ENCODE results near the gene IGFBP5. TPM values are rescaled to one million over a fixed set of nuclear protein-coding genes. Genes with fewer than 3 reads are reported as not detected.

IGFBP5 gene
- total RNA-seq, 1 donor from 2014 or later: 73.9 TPM

DNA sequence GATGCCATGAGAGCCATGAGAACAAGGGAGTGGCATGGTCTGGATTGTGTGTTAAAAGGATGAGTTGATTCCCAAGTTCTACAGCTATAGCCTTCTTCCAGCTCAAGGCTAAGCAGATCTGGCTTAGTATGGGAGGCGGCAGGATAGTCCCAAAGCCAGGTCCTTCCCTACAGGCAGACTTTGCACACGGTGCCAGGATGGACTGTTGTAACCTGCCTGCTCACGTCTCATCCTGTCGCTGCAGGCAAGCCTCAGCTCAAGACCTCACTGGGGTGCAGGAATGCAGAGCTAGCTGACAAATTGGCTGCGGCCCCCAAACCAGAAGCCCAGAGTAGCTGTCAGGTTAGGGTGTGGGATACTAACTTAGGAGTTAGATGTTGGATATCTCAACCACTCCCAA is 28.8 kb upstream of the IGFBP5 start:
- H3K9me3 Mint-ChIP-seq (ENCODE audit: low read depth): no peaks in the 10 kb centered on the region
- H3K27ac Mint-ChIP-seq: no peak overlapping the region
- H3K36me3 Mint-ChIP-seq (ENCODE audit: insufficient read depth): no peaks in the 10 kb centered on the region
- no peak overlapping the region for H3K4me3 Mint-ChIP-seq (ENCODE audit: low read depth)
- TF ChIP-seq, protein P1, sequence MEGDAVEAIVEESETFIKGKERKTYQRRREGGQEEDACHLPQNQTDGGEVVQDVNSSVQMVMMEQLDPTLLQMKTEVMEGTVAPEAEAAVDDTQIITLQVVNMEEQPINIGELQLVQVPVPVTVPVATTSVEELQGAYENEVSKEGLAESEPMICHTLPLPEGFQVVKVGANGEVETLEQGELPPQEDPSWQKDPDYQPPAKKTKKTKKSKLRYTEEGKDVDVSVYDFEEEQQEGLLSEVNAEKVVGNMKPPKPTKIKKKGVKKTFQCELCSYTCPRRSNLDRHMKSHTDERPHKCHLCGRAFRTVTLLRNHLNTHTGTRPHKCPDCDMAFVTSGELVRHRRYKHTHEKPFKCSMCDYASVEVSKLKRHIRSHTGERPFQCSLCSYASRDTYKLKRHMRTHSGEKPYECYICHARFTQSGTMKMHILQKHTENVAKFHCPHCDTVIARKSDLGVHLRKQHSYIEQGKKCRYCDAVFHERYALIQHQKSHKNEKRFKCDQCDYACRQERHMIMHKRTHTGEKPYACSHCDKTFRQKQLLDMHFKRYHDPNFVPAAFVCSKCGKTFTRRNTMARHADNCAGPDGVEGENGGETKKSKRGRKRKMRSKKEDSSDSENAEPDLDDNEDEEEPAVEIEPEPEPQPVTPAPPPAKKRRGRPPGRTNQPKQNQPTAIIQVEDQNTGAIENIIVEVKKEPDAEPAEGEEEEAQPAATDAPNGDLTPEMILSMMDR (IDR thresholded peaks at IDR 0.05; ENCODE audit: unreplicated experiment): no peak
- no peaks in the 10 kb centered on the region for H3K4me1 Mint-ChIP-seq (ENCODE audit: low read depth)
- H3K27me3 Mint-ChIP-seq: peaks cover 4% of the 10 kb centered on the region
- DNase-seq (ENCODE audit: low spot score, unreplicated experiment): no peak

DNA sequence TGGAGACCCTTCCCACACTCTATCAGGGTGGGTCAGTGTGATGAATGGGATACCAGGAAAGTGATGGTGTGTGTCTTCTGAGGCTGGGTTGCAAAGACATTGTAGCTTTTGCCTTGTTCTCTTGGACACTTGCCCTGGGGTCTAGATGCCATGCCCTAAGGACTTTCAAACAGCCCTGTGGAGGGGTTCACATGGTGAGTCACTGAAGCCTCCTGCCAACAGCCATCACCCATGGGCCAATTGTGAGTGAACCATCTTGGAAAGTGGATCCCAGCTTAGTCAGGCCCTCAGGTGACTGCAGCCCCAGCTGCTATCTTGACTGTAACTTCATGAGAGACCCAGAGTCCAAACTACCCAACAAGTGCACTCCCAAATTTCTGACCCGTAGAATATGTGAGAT is 25.8 kb upstream of the IGFBP5 start:
- Mint-ChIP-seq H3K4me3 (ENCODE audit: low read depth) (no peak overlapping the region), H3K27ac (no peak overlapping the region), H3K27me3 (peaks cover 4% of the 10 kb centered on the region), H3K4me1 (ENCODE audit: low read depth) (no peaks in the 10 kb centered on the region), H3K9me3 (ENCODE audit: low read depth) (no peaks in the 10 kb centered on the region), H3K36me3 (ENCODE audit: insufficient read depth) (no peaks in the 10 kb centered on the region)
- no peak for DNase-seq (ENCODE audit: low spot score, unreplicated experiment)
- TF ChIP-seq, protein P1 (IDR thresholded peaks at IDR 0.05; ENCODE audit: unreplicated experiment): no peak

DNA sequence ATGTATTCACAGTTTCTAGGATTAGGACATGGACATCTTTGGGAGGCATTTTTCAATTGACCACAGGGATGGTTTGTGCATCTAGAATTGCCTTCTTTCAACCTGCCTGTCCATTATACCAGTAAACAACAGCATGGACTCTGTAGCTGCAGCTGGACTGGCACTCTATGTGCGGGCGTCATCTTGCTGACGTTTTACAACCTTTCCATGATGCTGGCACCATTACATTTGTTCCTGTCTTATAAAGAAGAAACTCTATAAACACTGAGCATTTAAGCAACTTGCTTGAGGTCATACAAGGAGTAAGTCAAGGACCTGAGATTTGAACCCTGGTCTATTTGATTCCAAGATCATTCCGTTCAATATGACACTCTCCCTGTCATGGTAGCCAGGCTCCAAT is 25.4 kb upstream of the IGFBP5 start:
- no peaks in the 10 kb centered on the region for H3K9me3 Mint-ChIP-seq (ENCODE audit: low read depth)
- DNase-seq (ENCODE audit: low spot score, unreplicated experiment): no peak
- H3K36me3 Mint-ChIP-seq (ENCODE audit: insufficient read depth): no peaks in the 10 kb centered on the region
- no peak overlapping the region for H3K4me3 Mint-ChIP-seq (ENCODE audit: low read depth)
- no peaks in the 10 kb centered on the region for H3K4me1 Mint-ChIP-seq (ENCODE audit: low read depth)
- no peak overlapping the region for H3K27ac Mint-ChIP-seq
- H3K27me3 Mint-ChIP-seq: peaks cover 4% of the 10 kb centered on the region
- TF ChIP-seq, protein P1 (IDR thresholded peaks at IDR 0.05; ENCODE audit: unreplicated experiment): no peak

DNA sequence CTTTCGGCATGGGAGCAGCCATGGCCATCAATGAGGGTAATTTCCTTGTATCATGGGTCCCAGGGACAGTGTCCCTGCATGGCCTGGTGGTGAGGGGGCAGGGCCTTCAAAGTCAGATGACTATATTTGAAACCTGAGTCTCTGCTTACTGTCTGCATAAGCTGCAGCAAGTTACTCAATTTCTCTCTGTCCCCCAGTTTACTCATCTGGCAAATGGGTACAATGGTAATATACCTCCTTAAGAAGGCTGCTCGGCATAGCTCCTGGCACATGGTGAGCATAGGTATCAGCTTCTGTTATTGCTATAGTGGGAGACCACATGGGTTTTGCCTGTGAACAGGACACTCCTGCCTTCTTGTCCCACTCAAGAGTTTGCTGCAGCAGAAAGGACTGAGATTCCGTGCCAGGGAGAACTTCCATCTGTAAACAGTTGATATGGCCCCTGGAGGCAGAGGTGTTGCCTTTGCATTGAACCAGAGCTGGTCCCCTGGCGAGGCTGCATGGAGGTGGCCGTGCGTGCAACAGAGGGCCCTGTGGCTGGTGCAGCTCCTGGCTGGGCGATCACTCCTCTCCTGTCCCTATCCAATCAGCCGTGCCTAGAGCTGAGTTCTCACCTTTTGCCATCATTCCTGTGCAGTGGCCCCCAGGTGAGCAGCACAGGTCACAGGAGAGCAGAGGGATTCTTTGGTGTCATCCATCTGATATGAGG is 22.7 kb upstream of the IGFBP5 start:
- TF ChIP-seq, protein P1 (IDR thresholded peaks at IDR 0.05; ENCODE audit: unreplicated experiment): no peak
- Mint-ChIP-seq H3K36me3 (ENCODE audit: insufficient read depth) (no peaks in the 10 kb centered on the region), H3K27ac (no peak overlapping the region), H3K27me3 (peaks cover 4% of the 10 kb centered on the region), H3K4me1 (ENCODE audit: low read depth) (no peaks in the 10 kb centered on the region), H3K4me3 (ENCODE audit: low read depth) (no peak overlapping the region), H3K9me3 (ENCODE audit: low read depth) (no peaks in the 10 kb centered on the region)
- DNase-seq (ENCODE audit: low spot score, unreplicated experiment): no peak

DNA sequence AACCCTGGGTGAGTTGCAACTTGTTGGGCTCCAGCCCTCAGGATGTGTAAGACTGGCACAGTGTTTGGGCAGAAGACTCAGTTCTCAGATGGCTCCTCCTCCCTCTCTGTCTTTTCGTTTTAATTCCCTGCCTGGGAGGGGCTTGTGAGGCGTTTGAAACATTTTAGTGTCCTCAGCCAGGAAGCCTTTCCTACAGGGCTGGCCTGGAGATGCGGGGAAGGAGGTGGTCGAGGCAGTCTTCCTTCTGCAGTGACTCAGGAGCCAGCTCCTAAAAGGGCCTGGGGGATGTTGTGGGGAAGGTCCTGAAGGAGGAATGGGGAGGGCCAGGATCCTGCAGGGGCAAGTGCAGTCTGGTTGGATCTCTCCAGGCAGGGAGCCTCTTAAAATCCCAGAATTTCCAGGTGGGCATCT is 22.1 kb upstream of the IGFBP5 start:
- H3K4me3 Mint-ChIP-seq (ENCODE audit: low read depth): no peak overlapping the region
- no peak overlapping the region for H3K27ac Mint-ChIP-seq
- H3K4me1 Mint-ChIP-seq (ENCODE audit: low read depth): no peaks in the 10 kb centered on the region
- H3K27me3 Mint-ChIP-seq: peaks cover 4% of the 10 kb centered on the region
- H3K36me3 Mint-ChIP-seq (ENCODE audit: insufficient read depth): no peaks in the 10 kb centered on the region
- DNase-seq (ENCODE audit: low spot score, unreplicated experiment): no peak
- no peaks in the 10 kb centered on the region for H3K9me3 Mint-ChIP-seq (ENCODE audit: low read depth)
- TF ChIP-seq, protein P1 (IDR thresholded peaks at IDR 0.05; ENCODE audit: unreplicated experiment): no peak
